Tibial nerve (tissue), 4 donors: ENCODE measurements around the gene NTRK3.

Source experiments
- EP300 ChIP-seq, 2 donors: sonication (generic); formaldehyde crosslinking; IDR thresholded peaks; one replicate each; pipeline ENCODE4 v1.6.1; 2017; ENCODE audit warnings: antibody characterized with exemption in 2 of 2, mild to moderate bottlenecking in 1 of 2
- POLR2A ChIP-seq, 2 donors: fragments of 450-650 bp; IDR thresholded peaks; one replicate each; pipeline ENCODE4 v1.6.1; 2017; ENCODE audit warnings: antibody characterized with exemption in 2 of 2, mild to moderate bottlenecking in 2 of 2, moderate library complexity in 2 of 2
- TF ChIP-seq, protein P1 (sequence below), 5 experiments: fragments of 200-600 bp in 3 of 5; fragments of 450-650 bp in 2 of 5; sonication (generic) in 3 of 5; IDR thresholded peaks; one replicate each; pipeline ENCODE4 v1.5.1; 2016 to 2019; ENCODE audit warnings: antibody characterized with exemption in 5 of 5, mild to moderate bottlenecking in 3 of 5, moderate library complexity in 2 of 5

DNA sequence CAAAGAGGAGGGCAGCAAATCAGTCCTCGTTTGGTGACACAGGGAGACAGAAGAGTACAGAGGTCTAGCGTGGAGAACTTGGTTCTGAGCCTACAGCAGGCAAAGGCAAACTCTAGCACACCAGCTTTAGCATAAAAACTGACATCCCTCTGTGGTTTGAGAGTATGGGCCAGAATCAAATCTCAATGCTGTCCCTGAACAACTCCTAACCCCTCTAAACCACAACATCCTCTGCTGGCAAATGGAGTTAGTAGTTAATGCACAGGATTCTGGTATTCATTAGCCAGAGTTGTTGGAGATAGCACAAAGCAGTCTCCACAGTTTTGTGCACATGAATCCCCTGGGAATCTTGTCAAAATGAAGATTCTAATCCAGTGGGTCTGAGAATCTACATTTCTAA lies 315.8 kb downstream of the NTRK3 start:
- TF ChIP-seq, protein P1, sequence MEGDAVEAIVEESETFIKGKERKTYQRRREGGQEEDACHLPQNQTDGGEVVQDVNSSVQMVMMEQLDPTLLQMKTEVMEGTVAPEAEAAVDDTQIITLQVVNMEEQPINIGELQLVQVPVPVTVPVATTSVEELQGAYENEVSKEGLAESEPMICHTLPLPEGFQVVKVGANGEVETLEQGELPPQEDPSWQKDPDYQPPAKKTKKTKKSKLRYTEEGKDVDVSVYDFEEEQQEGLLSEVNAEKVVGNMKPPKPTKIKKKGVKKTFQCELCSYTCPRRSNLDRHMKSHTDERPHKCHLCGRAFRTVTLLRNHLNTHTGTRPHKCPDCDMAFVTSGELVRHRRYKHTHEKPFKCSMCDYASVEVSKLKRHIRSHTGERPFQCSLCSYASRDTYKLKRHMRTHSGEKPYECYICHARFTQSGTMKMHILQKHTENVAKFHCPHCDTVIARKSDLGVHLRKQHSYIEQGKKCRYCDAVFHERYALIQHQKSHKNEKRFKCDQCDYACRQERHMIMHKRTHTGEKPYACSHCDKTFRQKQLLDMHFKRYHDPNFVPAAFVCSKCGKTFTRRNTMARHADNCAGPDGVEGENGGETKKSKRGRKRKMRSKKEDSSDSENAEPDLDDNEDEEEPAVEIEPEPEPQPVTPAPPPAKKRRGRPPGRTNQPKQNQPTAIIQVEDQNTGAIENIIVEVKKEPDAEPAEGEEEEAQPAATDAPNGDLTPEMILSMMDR (IDR thresholded peaks at IDR 0.05), result no peak
- no peak for TF ChIP-seq POLR2A (IDR thresholded peaks at IDR 0.05)
- TF ChIP-seq EP300 (IDR thresholded peaks at IDR 0.05), result no peak
